Smooth muscle cell (in vitro differentiated cells): ENCODE measurements around the gene SLC12A9. TPM values are rescaled to one million over a fixed set of nuclear protein-coding genes. Genes with fewer than 3 reads are reported as not detected.
"Not testable (repeated sequence)": the region's sequence is repeated elsewhere in the genome, so short reads cannot be mapped to it uniquely, and the experiment has no call there.

ENCODE experiments used
- DNase-seq: peaks from one replicate; lab custom pipeline; 2025; ENCODE audit not compliant: unreplicated experiment; lab: John Stamatoyannopoulos, UW
- H2AFZ ChIP-seq: fragments of 200-600 bp; sonication (generic); 2 replicates; pipeline ENCODE4 v1.6.0; 2016; ENCODE audit warnings: antibody characterized with exemption, low read depth, mild to moderate bottlenecking
- H3F3A ChIP-seq: fragments of 200-600 bp; sonication (generic); 2 replicates; pipeline ENCODE4 v1.6.0; 2017; ENCODE audit warnings: antibody characterized with exemption, low read depth
- H3K27ac ChIP-seq: fragments of 200-600 bp; sonication (generic); 2 replicates; pipeline ENCODE4 v1.5.1; 2016; ENCODE audit warnings: low read depth, mild to moderate bottlenecking
- H3K27me3 ChIP-seq: fragments of 200-600 bp; sonication (generic); 2 replicates; pipeline ENCODE4 v1.6.1; 2016; ENCODE audit warnings: low read depth, mild to moderate bottlenecking
- H3K36me3 ChIP-seq: fragments of 200-600 bp; sonication (generic); 2 replicates; pipeline ENCODE4 v1.5.1; 2016; ENCODE audit warnings: low read depth
- H3K4me1 ChIP-seq: fragments of 200-600 bp; sonication (generic); 2 replicates; pipeline ENCODE4 v1.5.1; 2016; ENCODE audit warnings: low read depth
- H3K4me2 ChIP-seq: fragments of 200-600 bp; sonication (generic); 2 replicates; pipeline ENCODE4 v1.6.0; 2016; ENCODE audit warnings: mild to moderate bottlenecking
- H3K4me3 ChIP-seq: fragments of 200-600 bp; sonication (generic); 2 replicates; pipeline ENCODE4 v1.5.1; 2016; ENCODE audit warnings: mild to moderate bottlenecking
- H3K79me2 ChIP-seq: fragments of 200-600 bp; sonication (generic); 2 replicates; pipeline ENCODE4 v1.6.0; 2016; ENCODE audit warnings: low read depth, mild to moderate bottlenecking
- H3K9ac ChIP-seq: fragments of 200-600 bp; sonication (generic); 2 replicates; pipeline ENCODE4 v1.6.0; 2016; ENCODE audit warnings: low read depth
- H3K9me3 ChIP-seq: fragments of 200-600 bp; sonication (generic); replicated peaks from 2 replicates; pipeline ENCODE4 v1.5.1; 2016; ENCODE audit warnings: low read depth
- H4K20me1 ChIP-seq: fragments of 200-600 bp; sonication (generic); 2 replicates; pipeline ENCODE4 v1.6.0; 2016; ENCODE audit warnings: low read depth
- WGBS: methylation state at CpG from one replicate; pipeline ENCODE4 v1.1.7; 2016; ENCODE audit warnings: low lambda C conversion rate; 5-methylcytosine and 5-hydroxymethylcytosine counted together
- polyA plus RNA-seq: library from polyadenylated mRNA; unstranded; fragments of >200 nt; fragmentation: Nextera tagmentation; extraction: Ambion mirVana; gene quantifications from 2 replicates; pipeline ENCODE4 v1.2.1, GENCODE V29; 2016
- total RNA-seq: library from RNA; depleted of rRNA; stranded (reverse); fragments of >200 nt; gene quantifications from 2 replicates; pipeline ENCODE4 v1.2.3, GENCODE V29; 2014
- TF ChIP-seq, protein P1 (sequence below): fragments of 200-600 bp; sonication (generic); IDR thresholded peaks from 2 replicates; pipeline ENCODE4 v1.5.1; 2017; ENCODE audit warnings: borderline replicate concordance, mild to moderate bottlenecking, antibody characterized with exemption; ENCODE audit not compliant: insufficient read depth, poor library complexity, severe bottlenecking

The SLC12A9 gene
- total and polyA plus RNA-seq, 2 experiments from 2014 or later: 8.9 to 12.1 TPM

GRCh38 chr7:100811480-100811879 lies 41.0 kb upstream of the SLC12A9 start:
- no peak overlapping the region for H3K27ac ChIP-seq
- TF ChIP-seq, protein P1, sequence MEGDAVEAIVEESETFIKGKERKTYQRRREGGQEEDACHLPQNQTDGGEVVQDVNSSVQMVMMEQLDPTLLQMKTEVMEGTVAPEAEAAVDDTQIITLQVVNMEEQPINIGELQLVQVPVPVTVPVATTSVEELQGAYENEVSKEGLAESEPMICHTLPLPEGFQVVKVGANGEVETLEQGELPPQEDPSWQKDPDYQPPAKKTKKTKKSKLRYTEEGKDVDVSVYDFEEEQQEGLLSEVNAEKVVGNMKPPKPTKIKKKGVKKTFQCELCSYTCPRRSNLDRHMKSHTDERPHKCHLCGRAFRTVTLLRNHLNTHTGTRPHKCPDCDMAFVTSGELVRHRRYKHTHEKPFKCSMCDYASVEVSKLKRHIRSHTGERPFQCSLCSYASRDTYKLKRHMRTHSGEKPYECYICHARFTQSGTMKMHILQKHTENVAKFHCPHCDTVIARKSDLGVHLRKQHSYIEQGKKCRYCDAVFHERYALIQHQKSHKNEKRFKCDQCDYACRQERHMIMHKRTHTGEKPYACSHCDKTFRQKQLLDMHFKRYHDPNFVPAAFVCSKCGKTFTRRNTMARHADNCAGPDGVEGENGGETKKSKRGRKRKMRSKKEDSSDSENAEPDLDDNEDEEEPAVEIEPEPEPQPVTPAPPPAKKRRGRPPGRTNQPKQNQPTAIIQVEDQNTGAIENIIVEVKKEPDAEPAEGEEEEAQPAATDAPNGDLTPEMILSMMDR: no peak
- H3K4me3 ChIP-seq: no peak overlapping the region
- WGBS: 95% methylated on average over 6 of the region's 6 CpGs
- H3F3A ChIP-seq: no peaks in the 10 kb centered on the region
- peaks cover 37% of the 10 kb centered on the region for H4K20me1 ChIP-seq
- H2AFZ ChIP-seq: no peak overlapping the region
- no peak overlapping the region for H3K4me2 ChIP-seq
- H3K4me1 ChIP-seq: no peaks in the 10 kb centered on the region
- no peak overlapping the region for H3K9ac ChIP-seq
- no peaks in the 10 kb centered on the region for H3K9me3 ChIP-seq
- no peaks in the 10 kb centered on the region for H3K27me3 ChIP-seq
- H3K79me2 ChIP-seq: no peaks in the 10 kb centered on the region
- no peak for DNase-seq
- peaks cover 11% of the 10 kb centered on the region for H3K36me3 ChIP-seq

DNA sequence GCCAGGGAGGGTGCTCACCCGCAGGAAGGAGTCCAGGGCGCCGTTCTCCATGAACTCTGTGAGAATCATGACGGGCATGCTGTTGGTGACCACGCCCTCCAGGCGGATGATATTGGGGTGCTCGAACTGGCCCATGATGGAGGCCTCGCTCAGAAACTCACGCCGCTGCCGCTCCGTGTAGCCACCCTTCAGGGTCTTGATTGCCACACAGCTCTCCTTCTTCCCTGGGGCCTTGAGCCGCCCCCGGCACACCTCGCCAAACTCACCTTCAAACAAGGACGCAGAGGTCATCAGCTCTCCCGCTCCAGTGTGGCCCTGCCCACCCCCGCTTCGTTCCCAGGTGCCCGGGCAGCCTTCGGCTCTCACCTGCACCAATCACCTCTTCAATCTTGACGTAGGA lies 39.8 kb upstream of the SLC12A9 start:
- 97% methylated on average over 19 of the region's 22 CpGs for WGBS

DNA sequence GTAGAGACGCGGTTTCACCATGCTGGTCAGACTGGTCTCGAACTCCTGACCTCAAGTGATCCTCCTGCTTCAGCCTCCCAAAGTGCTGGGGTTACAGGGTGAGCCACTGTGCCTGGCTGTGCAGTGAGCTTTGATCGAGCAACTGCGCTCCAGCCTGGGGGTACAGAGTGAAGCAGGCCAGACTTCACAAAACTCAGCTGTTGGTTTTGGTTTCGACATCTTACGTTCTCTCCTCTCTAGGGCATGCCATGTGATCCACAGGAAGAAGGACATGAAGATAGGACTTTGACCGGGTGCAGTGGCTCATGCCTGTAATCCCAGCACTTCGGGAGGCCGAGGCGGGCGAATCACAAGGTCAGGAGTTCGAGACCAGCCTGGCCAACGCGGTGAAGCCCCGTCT lies 36.0 kb upstream of the SLC12A9 start:
- not testable (repeated sequence) for H3K9ac ChIP-seq, H4K20me1 ChIP-seq, H2AFZ ChIP-seq, H3K27ac ChIP-seq, H3K4me1 ChIP-seq, H3K79me2 ChIP-seq, H3K9me3 ChIP-seq, DNase-seq, H3K4me3 ChIP-seq, H3K27me3 ChIP-seq, H3F3A ChIP-seq, H3K4me2 ChIP-seq
- H3K36me3 ChIP-seq: peaks cover 11% of the 10 kb centered on the region
- WGBS: 96% methylated on average over 16 of the region's 16 CpGs

More for the DNA sequence above, 39.8 kb upstream of the SLC12A9 start:
- H3K27me3 ChIP-seq: no peaks in the 10 kb centered on the region
- H3K4me3 ChIP-seq: no peak overlapping the region
- H3K27ac ChIP-seq: no peak overlapping the region
- DNase-seq: no peak
- H3F3A ChIP-seq: no peaks in the 10 kb centered on the region
- TF ChIP-seq, protein P1: no peak
- peaks cover 32% of the 10 kb centered on the region for H4K20me1 ChIP-seq
- H3K9me3 ChIP-seq: no peaks in the 10 kb centered on the region
- H3K36me3 ChIP-seq: peaks cover 11% of the 10 kb centered on the region
- H3K79me2 ChIP-seq: no peaks in the 10 kb centered on the region
- H3K9ac ChIP-seq: no peak overlapping the region
- no peak overlapping the region for H3K4me2 ChIP-seq
- no peaks in the 10 kb centered on the region for H3K4me1 ChIP-seq
- no peak overlapping the region for H2AFZ ChIP-seq

DNA sequence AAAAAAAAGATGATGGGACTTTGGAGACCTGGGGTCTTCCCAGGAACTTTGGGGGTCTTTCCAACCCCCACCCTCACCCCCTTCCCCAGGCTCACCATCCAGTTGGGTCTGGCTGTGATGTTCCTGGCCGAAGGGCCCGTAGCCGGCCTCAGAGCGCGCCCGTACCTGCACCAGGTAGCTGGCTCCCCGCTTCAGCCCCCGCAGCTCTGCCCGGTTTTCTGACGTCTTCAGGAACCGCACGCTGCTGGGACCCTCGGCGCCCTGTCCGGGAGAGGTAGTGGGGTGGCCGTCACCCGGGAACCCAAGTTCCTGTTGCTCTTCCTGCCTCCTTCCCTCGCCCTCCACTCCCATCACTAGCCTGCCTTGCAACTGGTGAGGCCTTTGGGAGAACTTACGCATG lies 35.4 kb upstream of the SLC12A9 start:
- WGBS: 95% methylated on average over 19 of the region's 19 CpGs

More for the DNA sequence above, 35.4 kb upstream of the SLC12A9 start:
- Histone ChIP-seq H3K9me3 (no peaks in the 10 kb centered on the region), H3K27ac (no peak overlapping the region), H3F3A (no peaks in the 10 kb centered on the region), H3K9ac (no peak overlapping the region), H3K27me3 (no peaks in the 10 kb centered on the region), H3K4me3 (no peak overlapping the region), H3K4me2 (no peak overlapping the region), H4K20me1 (peaks cover 8% of the 10 kb centered on the region), H3K36me3 (peaks cover 11% of the 10 kb centered on the region), H3K4me1 (no peaks in the 10 kb centered on the region), H2AFZ (no peak overlapping the region), H3K79me2 (no peaks in the 10 kb centered on the region)
- no peak for DNase-seq
- TF ChIP-seq, protein P1: no peak
